Heart left ventricle (tissue), 16 donors: ENCODE results near the gene CDK12. TPM values are rescaled to one million over a fixed set of nuclear protein-coding genes. Genes with fewer than 3 reads are reported as not detected.

Experiments
- ATAC-seq, 4 donors: fragments of 200-7000 bp; cut with Tn5 transposase; one replicate each; pipeline ENCODE4 v1.9.1; 2020 to 2022; ENCODE audit warnings: moderate library complexity in 4 of 4, mild to moderate bottlenecking in 3 of 4, moderate number of reproducible peaks in 1 of 4
- DNase-seq, 5 donors: peaks; one replicate each; pipeline ENCODE4 v3.0.0-alpha.2; 2020
- H3K27ac ChIP-seq, 12 donors: fragments of 200-600 bp; sonication (generic) in 4 of 12; one replicate each; pipeline versions ENCODE4 v1.5.0 to v1.8.0; 2016 to 2022; ENCODE audit warnings: mild to moderate bottlenecking in 2 of 12
- H3K27me3 ChIP-seq, 9 donors: fragments of 200-600 bp; sonication (generic) in 2 of 9; one replicate each; pipeline versions ENCODE4 v1.5.1 to v1.8.0; 2016 to 2022; ENCODE audit warnings: mild to moderate bottlenecking in 3 of 9
- H3K36me3 ChIP-seq, 9 donors: fragments of 200-600 bp; sonication (generic) in 2 of 9; one replicate each; pipeline versions ENCODE4 v1.5.0 to v1.8.0; 2018 to 2022; ENCODE audit warnings: mild to moderate bottlenecking in 2 of 9
- H3K4me1 ChIP-seq, 12 donors: fragments of 200-600 bp; sonication (generic) in 4 of 12; one replicate each; pipeline versions ENCODE4 v1.5.0 to v1.8.0; 2016 to 2022; ENCODE audit warnings: mild to moderate bottlenecking in 3 of 12
- H3K4me3 ChIP-seq, 12 donors: fragments of 200-600 bp; sonication (generic) in 4 of 12; one replicate each; pipeline versions ENCODE4 v1.5.0 to v1.8.0; 2017 to 2022; ENCODE audit warnings: mild to moderate bottlenecking in 9 of 12, moderate library complexity in 4 of 12
- H3K9me3 ChIP-seq, 12 donors: fragments of 200-600 bp; sonication (generic) in 4 of 12; one replicate each; pipeline versions ENCODE4 v1.5.0 to v1.8.0; 2016 to 2022; ENCODE audit warnings: mild to moderate bottlenecking in 1 of 12
- POLR2A ChIP-seq, 2 donors: fragments of 450-650 bp; IDR thresholded peaks; one replicate each; pipeline ENCODE4 v1.6.1; 2017; ENCODE audit warnings: antibody characterized with exemption in 2 of 2, mild to moderate bottlenecking in 2 of 2, moderate library complexity in 2 of 2
- WGBS, 4 donors: extraction: QIAGEN DNeasy Blood & Tissue Kit in 2 of 4; methylation state at CpG; one replicate each; pipeline versions ENCODE4 v1.1.5 to v1.1.7; 2013 to 2018; 5-methylcytosine and 5-hydroxymethylcytosine counted together
- intact Hi-C, 10 donors: fragments of 100-400 bp; cut with DNase I; formaldehyde crosslinking; loops; one replicate each; pipeline versions ENCODE4 v1.11.1 to v1.14.2; 2022
- polyA plus RNA-seq, 2 donors: library from polyadenylated mRNA; stranded (reverse); fragments of 200-250 nt; gene quantifications; one replicate each; pipeline ENCODE4 v1.2.3, GENCODE V29; 2013
- total RNA-seq, 9 donors: library from RNA; depleted of rRNA in 2 of 9; stranded (reverse); fragments of >200 nt in 2 of 9; fragmentation: NEBNext Ultra II Directional in 3 of 9; extraction: Animal tissue kit (Norgen Biotek cat#: 25700) in 3 of 9; gene quantifications; one replicate each; pipeline versions ENCODE4 v1.1.0 to v1.2.4, GENCODE V29; 2016 to 2023
- TF ChIP-seq, protein P1 (sequence below), 12 donors: fragments of 200-600 bp; sonication (generic) in 4 of 12; IDR thresholded peaks; one replicate each; pipeline versions ENCODE4 v1.5.0 to v1.8.0; 2018 to 2022; ENCODE audit warnings: antibody characterized with exemption in 12 of 12, mild to moderate bottlenecking in 5 of 12
- donor health status: ischemic (EF 13 %, LVEDD 7.1; RV severe dilation, severe dysfunction).
- donor health status: healthy with polysubstance abuse.
- donor health status: DM: no; HTN: yes; CAD: no.
- donor health status: DM: no; HTN: no; CAD: no.
- donor health status: ischemic (EF 25% LVEDD 6.9; RV normal size, moderate dysfunction).
- donor health status: ischemic (EF 25% LVEDD 5.7; RV mildly dilated, moderate dysfunction).
- donor health status: healthy.
- donor health status: DM: yes; HTN: yes; CAD: no.
- donor health status: ischemic (EF 35%, LVEDD 5.7; RV mildly dilated, moderate dysfunction).
- donor health status: nonischemic (EF 11% LVEDD 7.7; RV severe dilation, severe dysfunction).
- donor health status: DM: yes; HTN: yes; CAD: no.
- donor health status: PGD.
- donor health status: ischemic (EF 29% LVEDD 5.4; RV normal size, mild dysfunction).
- donor health status: nonischemic (EF 23%, LVEDD 6.1; RV moderate dilation, normal function).

The CDK12 gene
- total and polyA plus RNA-seq, 11 donors: 7.0 to 34.3 (median 18.6) TPM

DNA sequence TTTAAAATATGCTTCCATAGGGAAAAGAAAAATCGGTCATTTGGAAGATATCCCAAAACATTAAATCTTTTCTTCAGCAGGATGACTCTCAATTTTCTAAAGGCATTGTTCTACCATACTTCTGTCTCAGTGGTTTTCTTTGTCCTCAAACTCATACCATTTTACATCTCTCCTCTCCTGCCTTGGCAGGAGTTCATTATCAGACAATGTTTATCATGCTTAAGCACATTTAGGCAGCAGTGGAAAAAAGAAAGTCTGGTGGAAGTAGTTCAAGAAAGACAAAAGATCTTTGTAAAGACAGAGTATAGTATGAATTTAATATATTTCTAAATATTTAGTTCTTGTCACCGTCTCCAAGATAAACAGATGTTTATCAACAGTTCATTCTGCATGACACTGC, 68.2 kb downstream of the CDK12 start:
- Histone ChIP-seq H3K27ac (no peak overlapping the region), H3K4me1 (peaks cover 0 to 24% (median 9%) of the 10 kb centered on the region in 12 donors), H3K4me3 (no peak overlapping the region), H3K27me3 (no peaks in the 10 kb centered on the region), H3K36me3 (peaks cover 3 to 83% (median 74%) of the 10 kb centered on the region in 9 donors), H3K9me3 (no peaks in the 10 kb centered on the region)
- intact Hi-C loops: loop anchor here in 3 of 10 donors (5.0 to 10.0 kb wide), 2 partner anchors 93 to 95 kb away; no protein-coding TSS in a partner anchor
- DNase-seq (no peak), ATAC-seq (no peak)
- no peak for TF ChIP-seq POLR2A (IDR thresholded peaks at IDR 0.05)
- TF ChIP-seq, protein P1, sequence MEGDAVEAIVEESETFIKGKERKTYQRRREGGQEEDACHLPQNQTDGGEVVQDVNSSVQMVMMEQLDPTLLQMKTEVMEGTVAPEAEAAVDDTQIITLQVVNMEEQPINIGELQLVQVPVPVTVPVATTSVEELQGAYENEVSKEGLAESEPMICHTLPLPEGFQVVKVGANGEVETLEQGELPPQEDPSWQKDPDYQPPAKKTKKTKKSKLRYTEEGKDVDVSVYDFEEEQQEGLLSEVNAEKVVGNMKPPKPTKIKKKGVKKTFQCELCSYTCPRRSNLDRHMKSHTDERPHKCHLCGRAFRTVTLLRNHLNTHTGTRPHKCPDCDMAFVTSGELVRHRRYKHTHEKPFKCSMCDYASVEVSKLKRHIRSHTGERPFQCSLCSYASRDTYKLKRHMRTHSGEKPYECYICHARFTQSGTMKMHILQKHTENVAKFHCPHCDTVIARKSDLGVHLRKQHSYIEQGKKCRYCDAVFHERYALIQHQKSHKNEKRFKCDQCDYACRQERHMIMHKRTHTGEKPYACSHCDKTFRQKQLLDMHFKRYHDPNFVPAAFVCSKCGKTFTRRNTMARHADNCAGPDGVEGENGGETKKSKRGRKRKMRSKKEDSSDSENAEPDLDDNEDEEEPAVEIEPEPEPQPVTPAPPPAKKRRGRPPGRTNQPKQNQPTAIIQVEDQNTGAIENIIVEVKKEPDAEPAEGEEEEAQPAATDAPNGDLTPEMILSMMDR (IDR thresholded peaks at IDR 0.05): no peak
- WGBS, 4 donors: 37 to 51% (median 42%) methylated on average over 2 of the region's 2 CpGs

DNA sequence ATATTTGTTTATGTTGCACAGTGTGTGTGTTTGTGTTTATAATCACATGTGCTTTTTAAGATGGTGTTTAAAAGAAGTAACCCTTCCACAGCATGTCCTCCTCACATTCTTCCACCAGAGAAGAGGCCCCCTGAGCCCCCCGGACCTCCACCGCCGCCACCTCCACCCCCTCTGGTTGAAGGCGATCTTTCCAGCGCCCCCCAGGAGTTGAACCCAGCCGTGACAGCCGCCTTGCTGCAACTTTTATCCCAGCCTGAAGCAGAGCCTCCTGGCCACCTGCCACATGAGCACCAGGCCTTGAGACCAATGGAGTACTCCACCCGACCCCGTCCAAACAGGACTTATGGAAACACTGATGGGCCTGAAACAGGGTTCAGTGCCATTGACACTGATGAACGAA, 69.2 kb downstream of the CDK12 start:
- no peak for ATAC-seq
- no peaks in the 10 kb centered on the region for H3K9me3 ChIP-seq

GRCh38 chr17:39531252-39531651, 70.0 kb downstream of the CDK12 start:
- DNase-seq (no peak), ATAC-seq (no peak)
- Histone ChIP-seq H3K27me3 (no peaks in the 10 kb centered on the region), H3K4me3 (no peak overlapping the region), H3K36me3 (peaks cover 0 to 65% (median 56%) of the 10 kb centered on the region in 9 donors), H3K4me1 (peaks cover 0 to 24% (median 9%) of the 10 kb centered on the region in 12 donors), H3K27ac (no peak overlapping the region), H3K9me3 (no peaks in the 10 kb centered on the region)
- TF ChIP-seq POLR2A (IDR thresholded peaks at IDR 0.05): no peak
- TF ChIP-seq, protein P1 (IDR thresholded peaks at IDR 0.05): no peak
- intact Hi-C loops: no loop called here
- 82 to 88% (median 84%) methylated on average over 6 of the region's 6 CpGs for WGBS, 4 donors

More for the DNA sequence above, 69.2 kb downstream of the CDK12 start:
- TF ChIP-seq POLR2A (IDR thresholded peaks at IDR 0.05): no peak
- TF ChIP-seq, protein P1 (IDR thresholded peaks at IDR 0.05): no peak
- Histone ChIP-seq H3K4me3 (no peak overlapping the region), H3K27ac (peak overlapping the region in 1 of 12 donors; percentile 15), H3K4me1 (peaks cover 0 to 24% (median 9%) of the 10 kb centered on the region in 12 donors), H3K27me3 (no peaks in the 10 kb centered on the region), H3K36me3 (peaks cover 3 to 72% (median 64%) of the 10 kb centered on the region in 9 donors)
- no peak for DNase-seq
- 67 to 79% (median 72%) methylated on average over 10 of the region's 10 CpGs for WGBS, 4 donors
- intact Hi-C loops: no loop called here

DNA sequence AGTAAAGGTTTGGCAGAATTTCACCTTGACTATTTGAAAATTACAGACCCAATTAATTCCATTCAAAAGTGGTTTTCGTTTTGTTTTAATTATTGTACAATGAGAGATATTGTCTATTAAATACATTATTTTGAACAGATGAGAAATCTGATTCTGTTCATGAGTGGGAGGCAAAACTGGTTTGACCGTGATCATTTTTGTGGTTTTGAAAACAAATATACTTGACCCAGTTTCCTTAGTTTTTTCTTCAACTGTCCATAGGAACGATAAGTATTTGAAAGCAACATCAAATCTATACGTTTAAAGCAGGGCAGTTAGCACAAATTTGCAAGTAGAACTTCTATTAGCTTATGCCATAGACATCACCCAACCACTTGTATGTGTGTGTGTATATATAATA, 72.6 kb downstream of the CDK12 start:
- Histone ChIP-seq H3K27me3 (no peaks in the 10 kb centered on the region), H3K36me3 (peaks cover 0 to 38% (median 30%) of the 10 kb centered on the region in 9 donors), H3K27ac (no peak overlapping the region), H3K4me1 (peaks cover 0 to 35% (median 10%) of the 10 kb centered on the region in 12 donors), H3K9me3 (no peaks in the 10 kb centered on the region), H3K4me3 (no peak overlapping the region)
- TF ChIP-seq, protein P1 (IDR thresholded peaks at IDR 0.05): no peak
- no peak for TF ChIP-seq POLR2A (IDR thresholded peaks at IDR 0.05)
- 83 to 92% (median 87%) methylated on average over 4 of the region's 4 CpGs for WGBS, 4 donors
- DNase-seq: no peak
- intact Hi-C loops: no loop called here
- ATAC-seq: no peak
